ENCODE data around the gene TMEM117. TPM values are rescaled to one million over a fixed set of nuclear protein-coding genes. Genes with fewer than 3 reads are reported as not detected.

The TMEM117 gene
- total RNA-seq, 1 donor = 22.4 TPM

- Histone ChIP-seq H3K79me2 (ENCODE audit: insufficient read depth, low read length) (no peaks in the 10 kb centered on the region), H3K4me2 (ENCODE audit: insufficient read depth, low read length) (no peak overlapping the region), H2AFZ (ENCODE audit: low read length) (no peak overlapping the region), H3K4me3 (ENCODE audit: insufficient read depth, low read length) (no peak overlapping the region), H4K20me1 (ENCODE audit: insufficient read depth, low read length) (no peaks in the 10 kb centered on the region), H3K27me3 (ENCODE audit: insufficient read depth, low read length) (no peaks in the 10 kb centered on the region), H3K36me3 (ENCODE audit: insufficient read depth, low read length) (no peaks in the 10 kb centered on the region), H3K9me3 (ENCODE audit: low read depth, low read length) (no peaks in the 10 kb centered on the region), H3K27ac (ENCODE audit: low read depth, low read length) (no peak overlapping the region), H3K4me1 (ENCODE audit: insufficient read depth, low read length) (peaks cover 5% of the 10 kb centered on the region)
- no peak for DNase-seq (ENCODE audit: insufficient read length, low spot score, missing footprints)
- no peak for TF ChIP-seq CTCF (IDR thresholded peaks at IDR 0.05; ENCODE audit: extremely low read depth, low read depth, low read length)
Measured at GRCh38 chr12:44002607-44003006, 166.7 kb downstream of the TMEM117 start.

- Histone ChIP-seq H3K36me3 (ENCODE audit: insufficient read depth, low read length) (no peaks in the 10 kb centered on the region), H3K79me2 (ENCODE audit: insufficient read depth, low read length) (no peaks in the 10 kb centered on the region), H3K4me3 (ENCODE audit: insufficient read depth, low read length) (no peak overlapping the region), H3K9me3 (ENCODE audit: low read depth, low read length) (peaks cover 4% of the 10 kb centered on the region), H3K4me1 (ENCODE audit: insufficient read depth, low read length) (peaks cover 5% of the 10 kb centered on the region), H2AFZ (ENCODE audit: low read length) (no peak overlapping the region), H3K27ac (ENCODE audit: low read depth, low read length) (no peak overlapping the region), H4K20me1 (ENCODE audit: insufficient read depth, low read length) (no peaks in the 10 kb centered on the region), H3K4me2 (ENCODE audit: insufficient read depth, low read length) (no peak overlapping the region), H3K27me3 (ENCODE audit: insufficient read depth, low read length) (no peaks in the 10 kb centered on the region)
- DNase-seq (ENCODE audit: insufficient read length, low spot score, missing footprints) = no peak
- no peak for TF ChIP-seq CTCF (IDR thresholded peaks at IDR 0.05; ENCODE audit: extremely low read depth, low read depth, low read length)
Measured at GRCh38 chr12:44003721-44004120, 167.8 kb downstream of the TMEM117 start.

- no peak for DNase-seq (ENCODE audit: insufficient read length, low spot score, missing footprints)
- Histone ChIP-seq H3K9me3 (ENCODE audit: low read depth, low read length) (no peaks in the 10 kb centered on the region), H3K27me3 (ENCODE audit: insufficient read depth, low read length) (no peaks in the 10 kb centered on the region), H3K4me3 (ENCODE audit: insufficient read depth, low read length) (no peak overlapping the region), H3K36me3 (ENCODE audit: insufficient read depth, low read length) (no peaks in the 10 kb centered on the region), H4K20me1 (ENCODE audit: insufficient read depth, low read length) (no peaks in the 10 kb centered on the region), H3K27ac (ENCODE audit: low read depth, low read length) (no peak overlapping the region), H3K4me1 (ENCODE audit: insufficient read depth, low read length) (no peaks in the 10 kb centered on the region), H2AFZ (ENCODE audit: low read length) (no peak overlapping the region), H3K4me2 (ENCODE audit: insufficient read depth, low read length) (peak overlapping the region; percentile 38), H3K79me2 (ENCODE audit: insufficient read depth, low read length) (no peaks in the 10 kb centered on the region)
- TF ChIP-seq CTCF (IDR thresholded peaks at IDR 0.05; ENCODE audit: extremely low read depth, low read depth, low read length) = peak; percentile 65
Measured at GRCh38 chr12:44015333-44015941, 179.6 kb downstream of the TMEM117 start.

GRCh38 chr12:44017216-44017615, 181.3 kb downstream of the TMEM117 start:
- no peak for DNase-seq (ENCODE audit: insufficient read length, low spot score, missing footprints)
- Histone ChIP-seq H3K4me1 (ENCODE audit: insufficient read depth, low read length) (no peaks in the 10 kb centered on the region), H3K4me2 (ENCODE audit: insufficient read depth, low read length) (no peak overlapping the region), H3K4me3 (ENCODE audit: insufficient read depth, low read length) (no peak overlapping the region), H4K20me1 (ENCODE audit: insufficient read depth, low read length) (no peaks in the 10 kb centered on the region), H3K79me2 (ENCODE audit: insufficient read depth, low read length) (no peaks in the 10 kb centered on the region), H3K27me3 (ENCODE audit: insufficient read depth, low read length) (no peaks in the 10 kb centered on the region), H3K9me3 (ENCODE audit: low read depth, low read length) (no peaks in the 10 kb centered on the region), H3K27ac (ENCODE audit: low read depth, low read length) (no peak overlapping the region), H3K36me3 (ENCODE audit: insufficient read depth, low read length) (no peaks in the 10 kb centered on the region), H2AFZ (ENCODE audit: low read length) (no peak overlapping the region)
- TF ChIP-seq CTCF (IDR thresholded peaks at IDR 0.05; ENCODE audit: extremely low read depth, low read depth, low read length) = no peak

Data from osteoblast (primary cell).